ENCODE results near the gene DNAJB1. TPM values are rescaled to one million over a fixed set of nuclear protein-coding genes. Genes with fewer than 3 reads are reported as not detected.
A peak's percentile ranks its signal among the peaks of the same experiment; 100 is the strongest.

DNAJB1 gene
- total RNA-seq, 6 experiments from 2014 or later: 99.2 to 138 (median 103) TPM

DNA sequence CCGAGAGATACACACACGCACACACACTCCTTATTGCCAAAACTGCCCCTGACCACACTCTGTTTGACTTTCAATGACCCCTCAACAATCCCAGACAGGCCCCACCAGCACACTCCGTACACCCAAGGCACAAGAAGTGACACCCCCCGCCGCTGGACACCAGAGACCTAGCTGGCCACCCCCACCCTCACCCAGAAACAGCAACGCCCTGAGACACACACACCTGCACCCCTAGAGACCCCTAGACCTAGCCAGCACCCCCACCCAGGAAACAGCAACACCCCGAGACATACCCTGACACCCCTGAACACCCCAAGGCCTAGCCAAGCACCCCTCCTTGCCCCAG, 41.9 kb downstream of the DNAJB1 start:
- TF ChIP-seq, protein P1, sequence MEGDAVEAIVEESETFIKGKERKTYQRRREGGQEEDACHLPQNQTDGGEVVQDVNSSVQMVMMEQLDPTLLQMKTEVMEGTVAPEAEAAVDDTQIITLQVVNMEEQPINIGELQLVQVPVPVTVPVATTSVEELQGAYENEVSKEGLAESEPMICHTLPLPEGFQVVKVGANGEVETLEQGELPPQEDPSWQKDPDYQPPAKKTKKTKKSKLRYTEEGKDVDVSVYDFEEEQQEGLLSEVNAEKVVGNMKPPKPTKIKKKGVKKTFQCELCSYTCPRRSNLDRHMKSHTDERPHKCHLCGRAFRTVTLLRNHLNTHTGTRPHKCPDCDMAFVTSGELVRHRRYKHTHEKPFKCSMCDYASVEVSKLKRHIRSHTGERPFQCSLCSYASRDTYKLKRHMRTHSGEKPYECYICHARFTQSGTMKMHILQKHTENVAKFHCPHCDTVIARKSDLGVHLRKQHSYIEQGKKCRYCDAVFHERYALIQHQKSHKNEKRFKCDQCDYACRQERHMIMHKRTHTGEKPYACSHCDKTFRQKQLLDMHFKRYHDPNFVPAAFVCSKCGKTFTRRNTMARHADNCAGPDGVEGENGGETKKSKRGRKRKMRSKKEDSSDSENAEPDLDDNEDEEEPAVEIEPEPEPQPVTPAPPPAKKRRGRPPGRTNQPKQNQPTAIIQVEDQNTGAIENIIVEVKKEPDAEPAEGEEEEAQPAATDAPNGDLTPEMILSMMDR (IDR thresholded peaks at IDR 0.05): no peak
- H3K27ac Mint-ChIP-seq: peak overlapping the region; percentile 41
- no peaks in the 10 kb centered on the region for H3K9me3 Mint-ChIP-seq
- H3K27me3 Mint-ChIP-seq (ENCODE audit: insufficient read depth): peaks cover 22% of the 10 kb centered on the region
- H3K4me1 Mint-ChIP-seq (ENCODE audit: low read depth): peaks cover 24% of the 10 kb centered on the region
- DNase-seq: no peak
- H3K4me3 Mint-ChIP-seq: no peak overlapping the region
- no peaks in the 10 kb centered on the region; the same call in 1 of the 2 replicates for H3K36me3 Mint-ChIP-seq (ENCODE audit: low read depth)

DNA sequence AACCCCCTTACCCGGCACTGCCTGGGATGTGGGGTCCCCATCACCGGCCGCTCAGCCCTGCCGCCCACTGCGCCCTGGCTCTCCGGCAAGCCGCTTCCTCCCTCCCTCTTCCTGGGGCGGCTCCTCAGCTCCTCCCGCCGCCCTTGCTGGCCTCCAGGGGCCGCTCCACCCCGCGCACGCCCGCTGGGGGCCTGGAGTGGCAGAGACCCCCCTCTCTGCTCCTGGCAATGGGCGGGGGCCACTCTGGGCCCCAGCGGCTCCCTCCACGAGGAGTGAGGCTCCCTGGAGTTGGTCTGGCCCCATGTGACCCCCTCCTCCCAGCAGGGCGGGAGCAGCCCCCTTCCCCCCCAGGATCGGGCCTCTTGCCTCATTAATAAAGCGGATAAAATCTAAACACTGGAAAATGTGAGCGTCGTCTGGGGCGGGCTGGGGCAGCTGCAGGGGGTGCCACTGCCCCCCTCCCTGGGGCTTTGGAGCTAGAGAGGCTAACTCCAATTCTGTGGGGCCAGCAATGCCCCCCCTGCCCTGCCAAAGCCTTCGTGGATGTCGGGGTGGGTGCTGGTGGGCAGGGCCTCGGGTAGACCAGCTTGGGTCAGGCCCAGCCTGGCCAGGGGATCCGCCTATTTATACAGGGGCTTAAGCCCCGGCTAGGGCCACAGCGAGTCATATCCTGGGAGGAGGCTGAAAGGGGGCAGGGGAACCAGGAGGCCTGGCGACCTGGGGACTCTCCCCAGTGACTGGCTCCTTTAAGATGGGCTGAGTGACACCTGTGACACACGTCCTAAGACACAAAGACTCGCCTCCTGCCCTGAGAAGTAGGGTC, 42.7 kb downstream of the DNAJB1 start, which contains the start of gene PTGER1:
Gene PTGER1, minus strand, starts transcription at position 104 of the 823 bp plus-strand sequence. CDS start 1,034 bp downstream, outside the sequence.
- H3K4me3 Mint-ChIP-seq: peak within 1 kb of the TSS; percentile 59; the same call in 1 of the 2 replicates
- H3K27ac Mint-ChIP-seq: peak within 1 kb of the TSS; percentile 41
- peaks cover 24% of the 10 kb centered on the region for H3K4me1 Mint-ChIP-seq (ENCODE audit: low read depth)
- TF ChIP-seq, protein P1 (IDR thresholded peaks at IDR 0.05): peak; percentile 72
- no peaks in the 10 kb centered on the region; the same call in 1 of the 2 replicates for H3K36me3 Mint-ChIP-seq (ENCODE audit: low read depth)
- no peak for DNase-seq
- H3K9me3 Mint-ChIP-seq: no peaks in the 10 kb centered on the region
- peaks cover 22% of the 10 kb centered on the region for H3K27me3 Mint-ChIP-seq (ENCODE audit: insufficient read depth)

DNA sequence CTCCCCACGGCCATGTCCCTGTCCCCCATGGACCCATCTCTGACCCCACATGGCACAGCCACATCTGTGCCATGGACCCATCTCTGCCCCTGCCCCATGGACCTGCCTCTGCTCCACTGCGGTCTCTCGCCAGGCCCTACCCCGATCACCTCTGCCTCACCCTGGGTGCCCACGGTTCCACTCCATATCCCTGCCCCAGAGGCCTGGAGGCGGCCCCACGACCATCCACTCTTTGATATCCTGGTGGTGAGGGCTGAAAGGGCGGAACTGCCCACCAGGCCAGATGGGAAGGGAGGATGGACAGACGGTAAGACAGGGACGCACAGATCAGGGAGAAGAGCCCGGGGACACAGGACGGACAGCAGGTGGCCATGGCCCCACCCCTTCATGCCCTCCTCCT, 43.4 kb downstream of the DNAJB1 start:
- TF ChIP-seq, protein P1 (IDR thresholded peaks at IDR 0.05): no peak
- Mint-ChIP-seq H3K36me3 (ENCODE audit: low read depth) (no peaks in the 10 kb centered on the region; the same call in 1 of the 2 replicates), H3K4me3 (peak overlapping the region; percentile 59; the same call in 1 of the 2 replicates), H3K27ac (peak overlapping the region; percentile 36), H3K4me1 (ENCODE audit: low read depth) (peaks cover 24% of the 10 kb centered on the region), H3K27me3 (ENCODE audit: insufficient read depth) (peaks cover 22% of the 10 kb centered on the region), H3K9me3 (no peaks in the 10 kb centered on the region)
- no peak for DNase-seq

DNA sequence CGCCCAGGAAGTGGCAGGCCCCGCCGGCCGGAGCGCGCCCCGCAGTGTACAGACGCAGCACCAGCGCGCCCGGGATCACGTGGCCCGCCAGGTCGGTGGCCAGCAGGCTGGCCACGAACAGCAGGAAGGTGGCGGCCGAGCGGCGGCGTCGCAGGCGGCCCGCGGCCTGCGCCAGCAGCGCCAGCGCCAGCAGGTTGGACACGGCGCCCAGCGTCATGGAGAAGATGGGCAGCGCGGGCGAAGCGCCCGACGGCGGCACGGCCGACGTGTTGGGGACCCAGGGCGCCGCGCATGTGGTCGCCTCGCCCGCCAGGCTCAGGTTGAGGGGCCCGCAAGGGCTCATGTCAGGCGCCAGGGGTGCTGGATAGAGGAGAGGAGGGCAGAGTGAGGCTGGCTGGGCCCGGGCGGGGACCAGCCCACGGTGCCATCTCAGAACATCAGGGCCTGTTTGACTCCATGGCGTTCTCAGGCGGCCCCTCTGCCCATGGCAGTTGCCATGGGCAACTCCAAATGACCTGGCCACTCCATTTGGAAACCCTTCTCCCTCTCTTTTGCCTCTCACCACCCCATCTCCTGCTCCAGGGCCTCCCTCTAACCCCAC, 44.1 kb downstream of the DNAJB1 start:
- Mint-ChIP-seq H3K9me3 (no peaks in the 10 kb centered on the region), H3K4me1 (ENCODE audit: low read depth) (peaks cover 24% of the 10 kb centered on the region), H3K36me3 (ENCODE audit: low read depth) (peaks cover under 1% of the 10 kb centered on the region; the same call in 1 of the 2 replicates), H3K4me3 (peak overlapping the region; percentile 59; the same call in 1 of the 2 replicates), H3K27ac (peak overlapping the region; percentile 36), H3K27me3 (ENCODE audit: insufficient read depth) (peaks cover 22% of the 10 kb centered on the region)
- no peak for DNase-seq
- TF ChIP-seq, protein P1 (IDR thresholded peaks at IDR 0.05): no peak

DNA sequence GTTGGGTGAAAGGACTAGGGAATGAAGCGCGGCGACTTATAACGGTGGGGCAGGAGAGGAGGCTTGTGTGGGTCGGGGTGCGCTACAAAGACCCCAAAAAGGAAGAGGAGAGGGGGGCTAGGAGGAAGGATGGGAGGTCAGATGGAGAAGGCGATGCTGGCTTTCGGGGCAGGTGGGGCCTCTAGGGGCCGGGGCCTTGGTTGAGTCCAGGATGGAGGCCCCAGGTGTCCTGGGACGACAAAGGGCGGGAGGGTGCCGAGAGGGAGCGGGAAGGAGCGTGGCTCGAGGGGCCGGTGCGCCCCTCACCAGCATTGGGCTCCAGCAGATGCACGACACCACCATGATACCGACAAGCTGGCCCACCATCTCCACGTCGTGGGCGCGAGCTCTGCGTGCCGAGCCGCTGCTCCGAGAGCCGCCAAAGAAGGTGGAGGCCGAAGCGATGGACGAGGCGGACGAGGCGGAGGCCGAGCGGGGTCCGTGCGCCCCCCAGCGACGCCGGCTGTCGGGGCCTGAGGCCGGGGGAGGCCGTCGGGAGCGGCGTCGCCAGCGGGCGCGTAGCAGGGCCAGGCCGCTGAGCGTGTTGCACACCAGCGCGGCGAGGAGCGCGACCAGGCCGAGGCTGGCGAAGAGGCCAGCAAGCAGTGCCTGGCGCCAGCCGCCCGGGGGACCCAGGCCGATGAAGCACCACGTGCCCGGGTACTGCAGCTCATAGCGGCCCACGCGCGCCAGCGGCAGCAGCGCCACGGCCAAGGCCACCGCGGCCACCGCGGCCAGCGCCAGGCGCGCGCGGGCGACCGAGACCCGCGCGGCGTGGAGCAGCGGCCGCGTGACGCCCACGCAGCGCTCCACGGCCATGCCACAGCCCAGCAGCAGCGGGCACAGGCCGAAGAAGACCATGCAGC, 44.9 kb downstream of the DNAJB1 start:
- Mint-ChIP-seq H3K4me3 (0 out of 2 replicates have a peak overlapping the region, but pooled peaks have one; percentile 9), H3K4me1 (ENCODE audit: low read depth) (peaks cover 24% of the 10 kb centered on the region), H3K27ac (no peak overlapping the region), H3K27me3 (ENCODE audit: insufficient read depth) (peaks cover 22% of the 10 kb centered on the region), H3K36me3 (ENCODE audit: low read depth) (peaks cover 4% of the 10 kb centered on the region; the same call in 1 of the 2 replicates), H3K9me3 (no peaks in the 10 kb centered on the region)
- DNase-seq: no peak
- TF ChIP-seq, protein P1 (IDR thresholded peaks at IDR 0.05): no peak

All from HFFc6 (cell line).